ENCODE results near the gene SYT2. TPM values are rescaled to one million over a fixed set of nuclear protein-coding genes. Genes with fewer than 3 reads are reported as not detected.

SYT2 gene
- polyA plus RNA-seq, 1 of the 3 experiments (the other 2 are of a cell fraction): 0.03 TPM

- H3K4me1 ChIP-seq (ENCODE audit: control insufficient read depth in 1 of 2, insufficient read depth in 2 of 2, low read depth in 1 of 2, low read length in 1 of 2): peaks cover 33 to 50% of the 10 kb centered on the region in 2 experiments
- H3K36me3 ChIP-seq (replicated peaks in 1 of 2; ENCODE audit: control insufficient read depth in 1 of 2, insufficient read depth in 2 of 2, low read length in 1 of 2): peaks cover 0 to 6% of the 10 kb centered on the region in 2 experiments
- no peak for DNase-seq
- H3K27me3 ChIP-seq (ENCODE audit: insufficient read depth): no peaks in the 10 kb centered on the region
- H3K79me2 ChIP-seq (ENCODE audit: insufficient read depth): no peaks in the 10 kb centered on the region
- no peaks in the 10 kb centered on the region for H4K20me1 ChIP-seq (ENCODE audit: insufficient read depth)
- TF ChIP-seq POLR2AphosphoS5 (IDR thresholded peaks at IDR 0.05; ENCODE audit: low read depth, low read length): no peak
- no peak for TF ChIP-seq ELF1 (IDR thresholded peaks at IDR 0.05)
- TF ChIP-seq USF2 (IDR thresholded peaks at IDR 0.05; ENCODE audit: borderline replicate concordance, low read depth, low read length): no peak
- no peak for TF ChIP-seq FOXJ3 (CRISPR knock-in tag; IDR thresholded peaks at IDR 0.05)
- peak overlapping the region; percentile 60; the same call in 1 of the 2 replicates for H3K4me2 ChIP-seq
- H3K9me2 ChIP-seq: no peaks in the 10 kb centered on the region
- ChIA-PET POLR2A (interaction anchor here (2.2 kb wide), 1 partner anchor 13 kb away, joined by 5 read pairs; no protein-coding TSS in a partner anchor), CTCF (interaction anchor here (0.6 to 7.7 kb wide), 6 partner anchors 10 to 382 kb away, joined by 3 to 57 read pairs (median 8); no protein-coding TSS in a partner anchor)
- H3F3A ChIP-seq (replicated peaks; ENCODE audit: insufficient read depth): peaks cover 15% of the 10 kb centered on the region
- no peak overlapping the region for H2AFZ ChIP-seq (ENCODE audit: low read depth)
- 41% methylated on average over 1 of the region's 1 CpG for WGBS (ENCODE audit: low lambda C conversion rate)
- H3K9me3 ChIP-seq: no peaks in the 10 kb centered on the region
- peak overlapping the region; percentile 82 to 95; a peak in 3 of 4 replicates for H3K27ac ChIP-seq (ENCODE audit: low read depth in 2 of 2, low read length in 1 of 2)
- peak overlapping the region; percentile 30; the same call in 1 of the 2 replicates for H3K9ac ChIP-seq
- H3K4me3 ChIP-seq (ENCODE audit: low read depth in 2 of 2, low read length in 1 of 2): no peak overlapping the region
These were observed 122.3 kb downstream of the SYT2 start for GRCh38 chr1:202587859-202588485.

GRCh38 chr1:202586871-202587270 is 123.4 kb downstream of the SYT2 start:
- H3K9ac ChIP-seq: no peak overlapping the region
- peaks cover 0 to 9% of the 10 kb centered on the region in 2 experiments for H3K36me3 ChIP-seq (replicated peaks in 1 of 2; ENCODE audit: control insufficient read depth in 1 of 2, insufficient read depth in 2 of 2, low read length in 1 of 2)
- peaks cover 15% of the 10 kb centered on the region for H3F3A ChIP-seq (replicated peaks; ENCODE audit: insufficient read depth)
- ChIA-PET POLR2A (interaction anchor here (2.2 kb wide), 1 partner anchor 12 kb away, joined by 5 read pairs; no protein-coding TSS in a partner anchor), CTCF (interaction anchor here (0.6 to 7.7 kb wide), 8 partner anchors 8 to 133 kb away, joined by 3 to 57 read pairs (median 6); no protein-coding TSS in a partner anchor)
- H3K9me3 ChIP-seq: no peaks in the 10 kb centered on the region
- peak overlapping the region; percentile 73 to 80; a peak in 3 of 4 replicates for H3K27ac ChIP-seq (ENCODE audit: low read depth in 2 of 2, low read length in 1 of 2)
- 68% methylated on average over 1 of the region's 1 CpG for WGBS (ENCODE audit: low lambda C conversion rate)
- DNase-seq: no peak
- no peaks in the 10 kb centered on the region for H3K9me2 ChIP-seq
- H2AFZ ChIP-seq (ENCODE audit: low read depth): no peak overlapping the region
- H3K27me3 ChIP-seq (ENCODE audit: insufficient read depth): no peaks in the 10 kb centered on the region
- no peaks in the 10 kb centered on the region for H4K20me1 ChIP-seq (ENCODE audit: insufficient read depth)
- no peaks in the 10 kb centered on the region for H3K79me2 ChIP-seq (ENCODE audit: insufficient read depth)
- no peak overlapping the region for H3K4me3 ChIP-seq (ENCODE audit: low read depth in 2 of 2, low read length in 1 of 2)
- 0 out of 2 replicates have a peak overlapping the region, but pooled peaks have one; percentile 32 for H3K4me2 ChIP-seq
- no peak for TF ChIP-seq REST (IDR thresholded peaks at IDR 0.05; ENCODE audit: low read depth, low read length)
- TF ChIP-seq TAF1 (IDR thresholded peaks at IDR 0.05; ENCODE audit: borderline replicate concordance, low read depth, low read length): no peak
- no peak for TF ChIP-seq GABPA (IDR thresholded peaks at IDR 0.05; ENCODE audit: low read depth)
- no peak for TF ChIP-seq ZBTB33 (IDR thresholded peaks at IDR 0.05; ENCODE audit: borderline replicate concordance, low read depth)
- TF ChIP-seq IRF3 (IDR thresholded peaks at IDR 0.05; ENCODE audit: low read depth, low read length): no peak
- TF ChIP-seq RXRA (IDR thresholded peaks at IDR 0.05; ENCODE audit: borderline replicate concordance, low read depth): no peak
- no peak for TF ChIP-seq MXI1 (IDR thresholded peaks at IDR 0.05; ENCODE audit: low read depth, low read length)
- TF ChIP-seq ELF1 (IDR thresholded peaks at IDR 0.05): no peak
- no peak for TF ChIP-seq USF2 (IDR thresholded peaks at IDR 0.05; ENCODE audit: borderline replicate concordance, low read depth, low read length)
- no peak for TF ChIP-seq EZH2phosphoT487 (IDR thresholded peaks at IDR 0.05; ENCODE audit: borderline replicate concordance, low read depth)
- peaks cover 33 to 47% of the 10 kb centered on the region in 2 experiments for H3K4me1 ChIP-seq (ENCODE audit: control insufficient read depth in 1 of 2, insufficient read depth in 2 of 2, low read depth in 1 of 2, low read length in 1 of 2)

Data from SK-N-SH (cell line).